IgD-negative memory B cell (primary cell): ENCODE results near the gene DCP2. TPM values are rescaled to one million over a fixed set of nuclear protein-coding genes. Genes with fewer than 3 reads are reported as not detected.

ENCODE experiments used
- polyA plus RNA-seq: library from polyadenylated mRNA; unstranded; fragments of 300-500 nt; fragmentation: Illumina TruSeq; gene quantifications from one replicate; pipeline ENCODE4 v1.2.3, GENCODE V29; 2021

The DCP2 gene
- polyA plus RNA-seq, 1 donor from 2014 or later = 73.7 TPM

Other genes with a start within 250 kb of the DCP2 start
- 19.4 TPM for gene APC, start 238.9 kb upstream of the DCP2 start, polyA plus RNA-seq
- gene SRP19, start 115.5 kb upstream of the DCP2 start, polyA plus RNA-seq = 105 TPM
- 113 TPM for gene REEP5, start 54.6 kb upstream of the DCP2 start, polyA plus RNA-seq